ENCODE results near the gene ONECUT1. TPM values are rescaled to one million over a fixed set of nuclear protein-coding genes. Genes with fewer than 3 reads are reported as not detected.

The ONECUT1 gene
- total and polyA plus RNA-seq, 2 donors (not counting 3 experiments of a cell fraction or from before 2014, with no cell fraction given) = not detected

GRCh38 chr15:52799145-52799811 is 9.1 kb upstream of the ONECUT1 start:
- Histone ChIP-seq H3K9ac (replicated peaks; ENCODE audit: extremely low read depth, insufficient read depth, low read length) (no peak overlapping the region), H3K4me3 (replicated peaks in 1 of 3; ENCODE audit: insufficient read depth in 1 of 3, low read depth in 1 of 3, low read length in 3 of 3) (no peak overlapping the region), H3K9me3 (replicated peaks; ENCODE audit: control insufficient read depth, insufficient read depth, low read length) (no peaks in the 10 kb centered on the region), H3K79me2 (ENCODE audit: control insufficient read depth, insufficient read depth, low read length) (no peaks in the 10 kb centered on the region), H2AFZ (ENCODE audit: low read depth, low read length) (no peak overlapping the region), H3K36me3 (ENCODE audit: control insufficient read depth in 2 of 2, extremely low read depth in 1 of 2, insufficient read depth in 2 of 2, low read length in 2 of 2) (no peaks in the 10 kb centered on the region), H3K9me1 (replicated peaks; ENCODE audit: control insufficient read depth, extremely low read depth, insufficient read depth, low read length) (no peaks in the 10 kb centered on the region), H3K27ac (ENCODE audit: insufficient read depth, low read depth, low read length) (no peak overlapping the region), H3K4me1 (ENCODE audit: control insufficient read depth, extremely low read depth, insufficient read depth, low read length) (no peaks in the 10 kb centered on the region), H3K27me3 (ENCODE audit: control insufficient read depth in 2 of 2, insufficient read depth in 2 of 2, low read length in 2 of 2) (peaks cover 95 to 100% of the 10 kb centered on the region in 2 experiments), H3K4me2 (ENCODE audit: insufficient read depth, low read length) (no peak overlapping the region), H4K20me1 (replicated peaks; ENCODE audit: control insufficient read depth, extremely low read depth, insufficient read depth, low read length) (no peaks in the 10 kb centered on the region)
- ChIA-PET POLR2A (no interaction called here), CTCF (interaction anchor here (0.9 to 1.5 kb wide), 2 partner anchors 12 to 14 kb away, joined by 3 read pairs; no protein-coding TSS in a partner anchor)
- dilution Hi-C loops (cut with MboI; ENCODE audit: extremely low pct_ligation_motif_present, low sequenced_read_pairs) (no loop called here), intact Hi-C loops (cut with micrococcal nuclease) (no loop called here)
- no TSS peak for BruUV-seq (replicated peaks)
- FAIRE-seq (no peak), DNase-seq (ENCODE audit: low read depth, low spot score) (no peak)
- no peak for TF ChIP-seq GATA2 (IDR thresholded peaks at IDR 0.05; ENCODE audit: insufficient read depth, insufficient read length, low read depth, low read length)
- no peak for TF ChIP-seq POLR2AphosphoS5 (IDR thresholded peaks at IDR 0.05; ENCODE audit: insufficient read depth, low read depth, low read length)
- no peak for TF ChIP-seq POLR2A (IDR thresholded peaks at IDR 0.05; ENCODE audit: low read depth, low read length)
- no peak for TF ChIP-seq MAX (IDR thresholded peaks at IDR 0.05; ENCODE audit: insufficient read depth, insufficient read length)
- no peak for TF ChIP-seq JUN (IDR thresholded peaks at IDR 0.05; ENCODE audit: borderline replicate concordance, insufficient read depth, insufficient read length, low read depth)
- no peak for TF ChIP-seq CTCF (IDR thresholded peaks at IDR 0.05; ENCODE audit: extremely low read depth in 1 of 2, insufficient read depth in 1 of 2, low read depth in 1 of 2, low read length in 2 of 2)
- TF ChIP-seq EZH2 (IDR thresholded peaks at IDR 0.05; ENCODE audit: borderline replicate concordance, low read depth, low read length, severe bottlenecking) = no peak

Measured in endothelial cell of umbilical vein (primary cell).